ENCODE data around the gene USP13.

USP13 gene

DNA sequence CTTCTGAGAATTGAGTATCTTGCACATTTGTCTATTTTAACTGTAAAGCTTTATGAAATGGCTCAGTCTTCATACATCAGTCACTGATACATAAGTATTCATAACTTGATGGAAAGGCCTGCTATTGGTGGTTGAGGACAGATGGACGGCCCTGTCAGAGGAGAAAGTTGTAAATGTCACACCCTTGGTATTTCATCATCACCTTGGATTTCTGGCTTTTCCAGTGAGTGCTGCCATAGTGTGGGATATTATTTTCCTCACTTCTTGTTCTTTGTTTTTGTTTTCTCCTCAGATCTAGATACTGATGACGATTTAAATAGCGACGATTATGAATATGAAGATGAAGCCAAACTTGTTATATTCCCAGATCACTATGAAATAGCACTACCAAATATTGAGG lies 47.9 kb downstream of the USP13 start:
- no peak overlapping the region for H3K4me3 ChIP-seq (ENCODE audit: low read depth, low read length)
- no peak for TF ChIP-seq CTCF (IDR thresholded peaks at IDR 0.05; ENCODE audit: low read depth, low read length)

DNA sequence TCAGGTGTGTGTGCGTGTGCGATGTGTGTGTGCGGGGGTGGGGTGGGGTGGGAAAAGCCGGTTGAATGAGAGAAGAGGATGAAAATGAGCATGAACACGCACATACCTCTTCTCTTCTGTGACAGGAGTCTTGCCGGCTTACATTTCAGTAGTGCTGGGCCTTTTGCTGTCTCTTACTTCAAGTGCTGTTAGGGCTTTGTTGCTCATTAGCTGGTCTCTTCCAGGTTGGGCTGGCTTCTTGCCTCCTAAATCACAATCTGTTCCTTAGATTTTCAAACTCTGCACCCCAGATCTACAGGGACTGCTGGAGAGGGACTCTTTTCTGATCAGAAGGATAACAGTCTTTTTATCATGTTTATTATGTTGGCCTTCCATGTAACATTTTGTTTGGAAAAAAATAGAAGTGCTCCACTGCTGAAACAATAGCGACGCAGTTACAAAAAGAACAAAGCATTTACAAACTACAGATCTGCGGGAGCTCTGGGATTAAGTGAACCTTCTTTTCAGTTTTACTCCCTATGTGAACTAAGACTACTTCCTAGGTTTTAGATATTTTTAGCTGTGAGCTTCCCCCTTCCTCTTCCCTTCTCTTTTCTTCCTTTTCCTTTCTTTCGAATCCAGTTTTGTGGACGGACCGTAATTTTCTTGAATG lies 48.5 kb downstream of the USP13 start:
- TF ChIP-seq CTCF (IDR thresholded peaks at IDR 0.05; ENCODE audit: low read depth, low read length), result no peak
- no peak overlapping the region for H3K4me3 ChIP-seq (ENCODE audit: low read depth, low read length)

- no peak for TF ChIP-seq CTCF (IDR thresholded peaks at IDR 0.05; ENCODE audit: low read depth, low read length)
- no peak overlapping the region for H3K4me3 ChIP-seq (ENCODE audit: low read depth, low read length)
These were observed 49.6 kb downstream of the USP13 start for GRCh38 chr3:179702271-179702947.

DNA sequence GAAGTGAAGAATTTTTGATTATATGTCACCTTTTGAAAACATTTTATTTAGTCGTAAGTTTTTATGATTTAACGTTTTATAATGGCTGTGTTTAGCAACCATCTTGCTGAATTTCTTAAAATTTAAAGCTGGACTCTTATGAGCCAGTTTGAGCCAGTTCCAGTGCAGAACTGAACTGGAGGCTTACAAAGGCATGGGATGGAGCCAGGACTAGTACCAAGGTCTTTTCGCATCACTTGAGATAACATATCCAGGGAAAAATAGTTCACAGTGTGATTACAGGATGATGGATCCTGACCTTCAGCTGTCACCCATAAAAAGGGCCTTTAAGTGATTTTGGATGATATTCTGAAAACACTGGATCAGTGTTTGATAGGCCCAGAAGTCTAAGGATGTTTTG lies 51.0 kb downstream of the USP13 start:
- H3K4me3 ChIP-seq (ENCODE audit: low read depth, low read length), result no peak overlapping the region
- no peak for TF ChIP-seq CTCF (IDR thresholded peaks at IDR 0.05; ENCODE audit: low read depth, low read length)

DNA sequence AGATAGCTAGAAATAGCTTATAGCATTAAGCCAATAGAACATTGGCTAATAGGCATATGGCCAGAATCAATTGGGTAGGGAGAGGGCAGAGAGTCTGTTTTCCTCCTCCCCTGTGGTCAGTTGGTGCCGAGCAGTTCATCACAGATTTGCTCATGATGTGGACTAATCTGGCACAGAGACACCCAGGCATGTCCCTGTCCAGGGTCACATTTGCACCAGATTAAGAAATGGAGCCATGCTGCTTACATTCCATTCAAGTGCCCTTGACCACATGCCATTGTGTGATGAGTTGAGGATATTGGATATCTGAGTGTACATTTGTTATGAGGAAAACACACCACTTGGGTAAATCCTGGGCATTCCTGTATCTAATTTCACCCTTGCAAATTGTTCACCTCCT lies 53.4 kb downstream of the USP13 start:
- no peak overlapping the region for H3K4me3 ChIP-seq (ENCODE audit: low read depth, low read length)
- TF ChIP-seq CTCF (IDR thresholded peaks at IDR 0.05; ENCODE audit: low read depth, low read length), result no peak

- no peak for TF ChIP-seq CTCF (IDR thresholded peaks at IDR 0.05; ENCODE audit: low read depth, low read length)
- H3K4me3 ChIP-seq (ENCODE audit: low read depth, low read length), result no peak overlapping the region
These were observed 57.2 kb downstream of the USP13 start for GRCh38 chr3:179710079-179710478.

GRCh38 chr3:179713643-179714090 lies 60.8 kb downstream of the USP13 start:
- peak overlapping the region; percentile 31 for H3K4me3 ChIP-seq (ENCODE audit: low read depth, low read length)
- TF ChIP-seq CTCF (IDR thresholded peaks at IDR 0.05; ENCODE audit: low read depth, low read length), result no peak
